AG04450 (cell line): Measurements from ENCODE around the gene KIAA2012. TPM values are rescaled to one million over a fixed set of nuclear protein-coding genes. Genes with fewer than 3 reads are reported as not detected.

ENCODE experiments used
- CTCF ChIA-PET: fragments of 300-600, 350-600 bp; formaldehyde crosslinking; extraction: SDS; loops from one replicate; lab custom pipeline; 2022; ENCODE audit warnings: antibody characterized with exemption, inconsistent platforms; lab: Charles Lee
- POLR2A ChIA-PET: fragments of 350-600 bp; formaldehyde crosslinking; extraction: SDS; loops from one replicate; lab custom pipeline; 2021; ENCODE audit warnings: antibody characterized with exemption, inconsistent platforms; lab: Yijun Ruan, JAX
- DNase-seq: peaks from one replicate; pipeline ENCODE4 v3.0.0-alpha.2; 2011; ENCODE audit warnings: low read depth, low spot score
- H3K27ac ChIP-seq: one replicate; pipeline ENCODE4 v1.5.1; 2012; ENCODE audit warnings: low read depth, low read length, control low read depth
- H3K27me3 ChIP-seq: one replicate; pipeline ENCODE4 v1.6.0; 2012; ENCODE audit warnings: low read length; ENCODE audit not compliant: control insufficient read depth, insufficient read depth
- H3K4me3 ChIP-seq: 2 replicates; pipeline ENCODE4 v1.5.1; 2011; ENCODE audit warnings: mild to moderate bottlenecking, low read depth, low read length, control low read depth
- H3K9me3 ChIP-seq: 2 replicates; pipeline ENCODE4 v1.5.1; 2012; ENCODE audit warnings: low read length; ENCODE audit not compliant: control insufficient read depth, insufficient read depth
- CTCF ChIP-seq: IDR thresholded peaks from 2 replicates; pipeline ENCODE4 v1.5.1; 2011; ENCODE audit warnings: low read depth, low read length, control low read depth, inconsistent platforms
- polyA plus RNA-seq: library from polyadenylated mRNA; depleted of rRNA; stranded (reverse); fragments of >200 nt; gene quantifications from 2 replicates; pipeline ENCODE4 v1.2.3, GENCODE V29; 2011

Gene KIAA2012
- polyA plus RNA-seq, 1 experiment = 0.12 TPM

GRCh38 chr2:202049840-202050239, 23.2 kb upstream of the KIAA2012 start:
- ChIA-PET POLR2A (no interaction called here), CTCF (interaction anchor here (0.6 kb wide), 1 partner anchor 184 kb away, joined by 3 read pairs; no protein-coding TSS in a partner anchor)
- Histone ChIP-seq H3K4me3 (no peak overlapping the region), H3K9me3 (no peaks in the 10 kb centered on the region), H3K27ac (no peak overlapping the region), H3K27me3 (no peaks in the 10 kb centered on the region)
- DNase-seq = no peak
- no peak for TF ChIP-seq CTCF

- no peak for TF ChIP-seq CTCF
- Histone ChIP-seq H3K27ac (no peak overlapping the region), H3K4me3 (no peak overlapping the region), H3K27me3 (no peaks in the 10 kb centered on the region), H3K9me3 (no peaks in the 10 kb centered on the region)
- POLR2A ChIA-PET = no interaction called here
- no peak for DNase-seq
- CTCF ChIA-PET = interaction anchor here (0.7 kb wide), 1 partner anchor 53 kb away, joined by 3 read pairs; no protein-coding TSS in a partner anchor
Observed at GRCh38 chr2:202050652-202051051, 22.4 kb upstream of the KIAA2012 start.

- H3K9me3 ChIP-seq = no peaks in the 10 kb centered on the region
- CTCF ChIA-PET = no interaction called here
- POLR2A ChIA-PET = interaction anchor here (0.7 kb wide), 1 partner anchor 13 kb away, joined by 3 read pairs; no protein-coding TSS in a partner anchor
- no peak overlapping the region for H3K4me3 ChIP-seq
- no peak overlapping the region for H3K27ac ChIP-seq
- no peaks in the 10 kb centered on the region for H3K27me3 ChIP-seq
- no peak for DNase-seq
- no peak for TF ChIP-seq CTCF
Observed at GRCh38 chr2:202051499-202052161, 21.4 kb upstream of the KIAA2012 start.

- CTCF ChIA-PET = no interaction called here
- no peak for TF ChIP-seq CTCF
- POLR2A ChIA-PET = no interaction called here
Observed at GRCh38 chr2:202052235-202052634, 20.8 kb upstream of the KIAA2012 start.

GRCh38 chr2:202054679-202055078, 18.4 kb upstream of the KIAA2012 start:
- Histone ChIP-seq H3K27me3 (no peaks in the 10 kb centered on the region), H3K27ac (no peak overlapping the region), H3K9me3 (no peaks in the 10 kb centered on the region), H3K4me3 (no peak overlapping the region)
- no peak for TF ChIP-seq CTCF
- POLR2A ChIA-PET = no interaction called here
- CTCF ChIA-PET = interaction anchor here (0.8 kb wide), 2 partner anchors 121 to 246 kb away, joined by 3 to 4 read pairs; no protein-coding TSS in a partner anchor
- DNase-seq = no peak

More at GRCh38 chr2:202052235-202052634, 20.8 kb upstream of the KIAA2012 start:
- DNase-seq = no peak
- Histone ChIP-seq H3K4me3 (no peak overlapping the region), H3K9me3 (no peaks in the 10 kb centered on the region), H3K27ac (no peak overlapping the region), H3K27me3 (no peaks in the 10 kb centered on the region)
